ENCODE results near the gene PTPRR.

GRCh38 chr12:70592664-70593063, 327.9 kb downstream of the PTPRR start:
- TF ChIP-seq, protein P1, sequence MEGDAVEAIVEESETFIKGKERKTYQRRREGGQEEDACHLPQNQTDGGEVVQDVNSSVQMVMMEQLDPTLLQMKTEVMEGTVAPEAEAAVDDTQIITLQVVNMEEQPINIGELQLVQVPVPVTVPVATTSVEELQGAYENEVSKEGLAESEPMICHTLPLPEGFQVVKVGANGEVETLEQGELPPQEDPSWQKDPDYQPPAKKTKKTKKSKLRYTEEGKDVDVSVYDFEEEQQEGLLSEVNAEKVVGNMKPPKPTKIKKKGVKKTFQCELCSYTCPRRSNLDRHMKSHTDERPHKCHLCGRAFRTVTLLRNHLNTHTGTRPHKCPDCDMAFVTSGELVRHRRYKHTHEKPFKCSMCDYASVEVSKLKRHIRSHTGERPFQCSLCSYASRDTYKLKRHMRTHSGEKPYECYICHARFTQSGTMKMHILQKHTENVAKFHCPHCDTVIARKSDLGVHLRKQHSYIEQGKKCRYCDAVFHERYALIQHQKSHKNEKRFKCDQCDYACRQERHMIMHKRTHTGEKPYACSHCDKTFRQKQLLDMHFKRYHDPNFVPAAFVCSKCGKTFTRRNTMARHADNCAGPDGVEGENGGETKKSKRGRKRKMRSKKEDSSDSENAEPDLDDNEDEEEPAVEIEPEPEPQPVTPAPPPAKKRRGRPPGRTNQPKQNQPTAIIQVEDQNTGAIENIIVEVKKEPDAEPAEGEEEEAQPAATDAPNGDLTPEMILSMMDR (IDR thresholded peaks at IDR 0.05) = no peak
- TF ChIP-seq POLR2A (IDR thresholded peaks at IDR 0.05) = no peak
- TF ChIP-seq POLR2AphosphoS5 (IDR thresholded peaks at IDR 0.05) = no peak

Measured in breast epithelium (tissue), 3 donors.